Measurements from ENCODE around the gene MBIP. TPM values are rescaled to one million over a fixed set of nuclear protein-coding genes. Genes with fewer than 3 reads are reported as not detected.

Gene MBIP
- total RNA-seq (10 to 100 TPM in 1 of 2 donors, 1 to 10 TPM in 1; 8.7 to 11.8 TPM), polyA plus RNA-seq (10 to 100 TPM in 1 of 2 donors, 1 to 10 TPM in 1; 8.1 to 17.5 TPM)

- Histone ChIP-seq H3K9ac (ENCODE audit: low read depth in 1 of 2, low read length in 2 of 2) (peak within 1 kb of the TSS; percentile 83 to 91), H3K4me3 (ENCODE audit: low read depth in 1 of 3, low read length in 3 of 3) (peak within 1 kb of the TSS; percentile 60 to 98 (median 93)), H3K4me1 (ENCODE audit: control insufficient read depth in 4 of 4, insufficient read depth in 4 of 4, low read length in 3 of 4) (peaks cover 2 to 14% (median 3%) of the 10 kb centered on the region in 4 donors), H3K27me3 (ENCODE audit: control insufficient read depth in 4 of 4, insufficient read depth in 4 of 4, low read length in 3 of 4) (peaks cover 0 to 5% (median 0%) of the 10 kb centered on the region in 4 donors), H3K36me3 (ENCODE audit: control insufficient read depth in 4 of 4, insufficient read depth in 3 of 4, low read depth in 1 of 4, low read length in 3 of 4) (no peaks in the 10 kb centered on the region), H3K27ac (ENCODE audit: low read depth in 1 of 2, low read length in 2 of 2) (peak within 1 kb of the TSS; percentile 83 to 85), H3K9me3 (ENCODE audit: control insufficient read depth in 4 of 4, low read length in 3 of 4) (peaks cover 0 to 2% (median 0%) of the 10 kb centered on the region in 4 donors)
- TF ChIP-seq RAD21 (IDR thresholded peaks at IDR 0.05) (no peak), MAX (IDR thresholded peaks at IDR 0.05) (no peak), HNF4A (conservative IDR thresholded peaks at IDR 0.05) (no peak), FOXA1 (IDR thresholded peaks at IDR 0.05) (no peak), EGR1 (IDR thresholded peaks at IDR 0.05; ENCODE audit: low read depth in 2 of 2) (no peak), ZBTB33 (IDR thresholded peaks at IDR 0.05) (no peak), RXRA (IDR thresholded peaks at IDR 0.05) (no peak), FOXA2 (IDR thresholded peaks at IDR 0.05) (no peak), HNF4G (IDR thresholded peaks at IDR 0.05) (no peak), GABPA (IDR thresholded peaks at IDR 0.05 in 1 of 2, conservative IDR thresholded peaks at IDR 0.05 in 1 of 2) (no peak), YY1 (IDR thresholded peaks at IDR 0.05) (peak; percentile 95), TAF1 (conservative IDR thresholded peaks at IDR 0.05) (peak; percentile 35), JUND (IDR thresholded peaks at IDR 0.05) (no peak), SP1 (IDR thresholded peaks at IDR 0.05) (peak; percentile 73), ATF3 (IDR thresholded peaks at IDR 0.05) (peak; percentile 29), REST (IDR thresholded peaks at IDR 0.05) (peak; percentile 16), CTCF (IDR thresholded peaks at IDR 0.05; ENCODE audit: low read depth, low read length, missing input control) (no peak), NR2F2 (IDR thresholded peaks at IDR 0.05) (no peak)
- under 1% methylated on average over 35 of the region's 35 CpGs for WGBS
- peak; percentile 93 for DNase-seq (ENCODE audit: low spot score)
Measured at GRCh38 chr14:36320200-36320896, at the start of gene MBIP. MBIP (minus strand) TSS chr14:36320637; CDS start chr14:36320588, 49 bp downstream.

Measured in liver (tissue), 9 donors.